Measurements from ENCODE around the gene GBGT1.

The GBGT1 gene

DNA sequence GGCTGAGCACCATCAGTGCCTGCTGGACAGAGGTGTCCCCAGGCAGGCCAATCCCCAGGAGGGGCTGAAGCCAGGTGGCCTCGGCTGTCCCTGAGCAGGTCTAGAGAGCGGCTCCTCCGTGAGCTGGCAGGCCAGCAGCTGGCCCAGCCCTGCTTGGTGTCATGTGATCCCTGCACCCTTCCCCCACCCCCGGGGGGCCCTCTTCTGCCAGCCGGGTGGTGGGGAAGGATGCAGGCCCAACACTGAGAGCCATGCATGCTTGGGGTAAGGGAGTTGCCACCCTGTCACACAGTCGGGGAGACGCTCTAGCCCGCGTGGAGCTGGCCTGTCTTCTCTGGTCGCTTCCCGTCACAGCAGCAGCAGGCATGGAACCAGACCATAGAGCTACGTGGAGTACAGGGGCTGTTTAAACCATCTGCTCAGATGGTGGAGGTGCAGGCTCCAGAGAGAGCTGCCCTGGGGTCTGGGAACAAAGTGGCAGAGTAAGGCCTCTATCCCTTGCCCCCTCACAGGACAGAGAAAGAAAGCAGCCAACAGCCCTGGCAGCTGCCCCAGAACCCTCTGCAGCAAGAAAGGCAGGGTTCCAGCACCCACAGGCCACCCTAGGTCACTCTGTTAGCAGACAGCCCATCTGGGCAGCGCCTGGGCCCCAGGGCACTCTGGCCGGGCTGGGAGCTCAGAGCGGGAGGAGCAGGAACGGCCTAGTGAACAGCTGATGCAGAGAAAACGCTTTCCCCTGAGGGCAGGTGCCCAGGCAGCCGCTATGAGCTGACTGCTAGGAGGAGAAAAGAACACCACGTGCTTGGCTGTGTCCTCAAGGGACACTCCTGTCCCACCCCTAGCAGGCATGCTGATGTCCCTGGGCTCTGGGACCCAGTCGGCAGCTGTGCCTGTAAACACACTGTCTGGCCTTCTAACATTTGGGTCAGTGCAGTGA lies 49.5 kb downstream of the GBGT1 start:
- DNase-seq (ENCODE audit: low read depth in 2 of 2): no peak

- DNase-seq (ENCODE audit: low read depth in 2 of 2): no peak
Observed at GRCh38 chr9:133113163-133113948, 50.4 kb downstream of the GBGT1 start.

DNA sequence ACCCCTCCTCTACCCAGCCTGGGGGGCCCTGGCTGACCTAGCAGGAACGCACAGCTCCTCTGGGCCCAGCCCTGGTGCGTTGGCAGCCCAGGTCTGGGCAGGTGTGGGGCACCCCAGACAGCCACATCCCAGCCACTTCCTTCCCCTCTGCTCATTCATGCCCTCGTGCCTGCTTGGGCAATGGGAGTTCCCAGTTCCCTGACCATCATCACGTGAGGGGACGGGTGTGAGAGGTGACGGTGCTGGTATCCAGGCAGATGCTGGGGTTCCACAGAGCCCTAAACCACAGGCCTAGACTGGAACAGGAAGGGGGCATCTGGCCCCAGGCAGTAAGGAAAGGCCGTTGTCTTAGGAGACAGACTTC lies 51.1 kb downstream of the GBGT1 start:
- no peak for DNase-seq (ENCODE audit: low read depth in 2 of 2)

DNA sequence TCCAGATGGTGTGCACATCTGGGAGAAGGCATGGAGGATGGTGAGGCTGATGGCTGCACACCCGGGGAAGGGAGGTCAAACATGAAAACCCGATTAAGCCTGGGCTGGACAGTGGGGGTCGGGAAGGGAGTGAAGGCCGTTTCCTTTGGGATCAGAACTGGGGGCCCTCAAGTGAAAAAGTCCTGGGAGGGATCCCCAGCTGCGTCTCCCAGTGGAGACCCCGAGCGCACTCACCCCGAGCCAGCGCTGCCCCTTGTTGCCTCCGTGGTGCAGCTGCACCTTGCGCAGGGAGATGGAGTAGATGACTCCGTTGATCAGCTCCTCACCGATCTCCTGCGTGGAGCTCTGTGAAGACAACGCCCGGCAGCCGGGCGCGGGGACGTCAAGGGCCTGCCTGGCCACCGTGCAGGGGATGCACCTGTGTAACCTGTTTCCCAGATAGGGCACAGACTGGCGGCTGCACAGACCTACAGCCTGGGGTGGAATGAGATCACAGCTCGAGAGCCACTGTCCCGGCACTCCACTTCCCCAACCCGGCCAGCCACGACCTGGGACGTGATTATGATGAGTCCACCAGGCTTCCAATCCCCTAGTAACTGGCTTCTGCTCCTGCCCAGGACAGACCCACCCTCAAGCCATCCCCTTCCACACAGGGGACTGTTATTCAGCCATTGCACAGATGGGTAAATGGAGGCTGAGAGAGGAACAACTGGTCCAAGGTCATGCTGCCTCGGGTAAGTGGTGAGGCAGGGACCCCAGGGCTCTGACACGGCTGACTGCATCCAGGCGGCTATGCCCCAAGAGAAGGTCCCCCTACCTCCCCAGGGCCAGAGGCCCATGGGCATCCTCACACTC lies 51.7 kb downstream of the GBGT1 start:
- DNase-seq (ENCODE audit: low read depth in 2 of 2): no peak

DNA sequence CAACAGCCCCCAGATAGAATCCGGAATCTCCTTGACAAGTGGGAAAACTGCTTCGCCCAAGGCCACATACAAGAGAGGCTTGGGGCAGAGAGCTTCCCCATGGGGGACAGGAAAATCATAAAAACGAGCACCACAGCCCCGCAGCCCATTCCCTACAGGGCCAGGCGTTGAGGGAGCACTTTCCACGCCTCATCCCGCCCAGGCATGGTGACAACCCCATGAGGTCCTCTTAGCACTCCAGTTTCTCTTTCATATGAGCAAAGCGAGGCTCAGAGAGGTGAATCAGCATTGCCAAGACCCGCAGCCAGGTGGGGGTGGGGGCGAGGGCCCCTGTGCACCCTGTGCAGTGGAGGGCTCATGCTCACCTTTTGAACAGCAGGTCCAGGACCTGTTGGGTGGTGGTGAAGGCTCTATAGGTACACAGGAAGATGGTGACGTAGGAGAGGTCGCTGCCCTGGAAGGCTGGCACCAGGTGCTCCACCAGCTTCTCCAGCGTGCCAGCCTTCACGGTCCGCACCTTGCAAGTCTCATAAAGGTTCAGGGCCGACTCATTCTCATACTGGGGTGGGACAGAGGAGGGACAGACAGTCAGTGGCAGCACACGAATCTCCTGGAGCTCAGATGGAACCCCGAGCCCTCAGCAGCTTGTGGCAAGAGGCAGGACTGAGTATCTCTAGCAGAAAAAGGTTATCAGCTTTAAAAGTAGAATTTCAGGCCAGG lies 53.6 kb downstream of the GBGT1 start:
- no peak for DNase-seq (ENCODE audit: low read depth in 2 of 2)

GRCh38 chr9:133108794-133109641 lies 54.7 kb downstream of the GBGT1 start:
- no peak for DNase-seq (ENCODE audit: low read depth in 2 of 2)

DNA sequence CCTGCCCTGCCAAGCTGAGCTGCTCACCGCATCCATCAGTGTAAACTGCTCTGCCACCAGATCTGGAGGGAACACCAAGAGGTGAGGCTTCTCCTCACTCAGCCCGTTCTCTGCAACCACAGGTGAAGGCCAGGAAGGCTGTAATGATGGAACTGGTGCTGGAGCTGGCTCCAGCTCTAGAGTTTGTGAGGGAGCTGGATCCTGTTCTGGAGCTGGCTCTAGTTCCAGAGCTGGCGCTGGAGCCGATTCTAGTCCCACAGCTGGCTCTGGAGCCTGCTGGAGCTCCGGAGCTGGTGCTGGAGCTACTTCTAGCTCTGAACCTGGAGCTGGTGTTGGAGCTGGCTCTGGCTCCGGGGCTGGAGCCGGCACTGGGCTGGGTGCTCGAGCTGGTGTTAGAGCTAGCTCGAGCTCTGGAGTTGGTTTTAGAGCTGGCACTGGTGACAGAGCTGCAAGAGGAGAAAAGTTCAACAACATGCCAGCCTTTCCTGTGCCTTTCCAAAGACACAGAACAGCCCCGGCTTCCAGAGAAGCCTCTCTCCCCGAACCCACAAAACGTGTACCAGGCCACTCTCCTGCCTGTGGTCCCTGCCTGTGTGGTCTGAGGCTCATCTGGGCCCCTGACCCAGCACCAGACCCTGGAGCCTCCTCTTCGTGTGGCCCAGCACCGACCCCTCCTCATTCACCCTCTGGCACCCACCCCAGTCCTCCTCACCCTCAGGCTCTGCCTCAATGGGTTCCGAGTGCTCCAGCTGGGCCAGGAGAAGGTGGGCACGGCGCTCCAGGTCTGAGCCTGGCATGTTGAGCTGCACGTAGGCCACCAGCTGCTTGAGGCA lies 55.5 kb downstream of the GBGT1 start:
- no peak for DNase-seq (ENCODE audit: low read depth in 2 of 2)

DNA sequence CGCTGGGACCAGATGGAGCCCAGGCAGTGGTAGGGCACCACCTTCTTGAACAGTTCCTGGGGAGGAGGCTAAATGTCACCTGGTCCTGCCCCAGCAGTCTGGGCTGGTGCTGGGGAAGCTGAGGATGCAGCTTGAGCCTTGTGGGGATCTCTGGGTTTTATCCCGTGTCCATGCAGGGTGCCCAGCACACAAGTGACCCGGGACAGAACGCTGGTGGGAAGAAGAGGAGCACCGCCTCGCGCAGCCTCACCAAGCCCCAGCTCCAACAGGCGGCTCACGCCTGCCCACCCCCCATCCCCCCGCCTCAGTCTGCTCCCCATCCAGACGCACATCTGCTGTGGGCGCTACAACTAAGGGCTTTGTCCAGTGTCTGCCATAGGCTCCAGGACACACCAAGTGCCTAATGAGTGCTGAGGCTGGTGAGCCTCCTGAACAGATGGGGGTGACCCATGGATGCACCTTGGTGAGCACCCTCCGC lies 56.4 kb downstream of the GBGT1 start:
- DNase-seq (ENCODE audit: low read depth in 2 of 2): no peak

GRCh38 chr9:133106511-133107244 lies 57.0 kb downstream of the GBGT1 start:
- DNase-seq (ENCODE audit: low read depth in 2 of 2): no peak

- DNase-seq (ENCODE audit: low read depth in 2 of 2): no peak
Observed at GRCh38 chr9:133105461-133105770, 58.3 kb downstream of the GBGT1 start.

DNA sequence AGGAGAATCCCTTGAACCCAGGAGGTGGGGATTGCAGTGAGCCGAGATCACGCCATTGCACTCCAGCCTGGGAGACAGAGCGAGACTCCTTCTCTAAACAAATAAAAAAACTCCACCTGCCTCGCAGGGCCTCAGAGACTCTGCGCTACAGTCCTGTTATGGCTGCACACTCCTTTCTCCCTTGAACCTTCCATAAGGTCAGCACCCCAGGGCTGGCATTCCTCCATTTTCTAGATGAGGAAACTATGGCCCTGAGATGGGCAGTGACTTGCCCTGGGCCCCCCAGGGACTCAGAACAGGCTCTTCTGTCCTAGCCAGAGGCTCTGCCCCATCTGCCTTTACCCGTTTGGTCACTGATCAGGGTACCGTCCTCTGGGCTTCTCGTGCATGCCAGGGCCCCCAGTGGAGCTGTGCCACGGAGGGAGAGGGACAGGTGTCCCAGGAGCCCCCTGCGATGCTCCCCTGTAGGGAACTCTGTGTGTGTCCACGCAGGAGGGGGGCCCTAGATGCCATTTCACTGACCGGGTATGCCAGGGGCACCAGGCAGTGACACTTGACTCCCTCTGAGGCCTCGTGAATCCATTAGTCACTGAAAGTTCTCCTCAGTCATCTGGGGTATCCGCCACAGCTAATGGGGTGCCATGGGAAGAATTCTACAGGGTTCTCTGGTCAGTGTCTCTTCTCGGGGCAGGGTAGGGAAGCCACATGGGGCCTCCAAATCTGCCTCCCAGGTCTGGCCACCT lies 58.8 kb downstream of the GBGT1 start:
- DNase-seq (ENCODE audit: low read depth in 2 of 2): no peak

GRCh38 chr9:133103987-133104505 lies 59.7 kb downstream of the GBGT1 start:
- DNase-seq (ENCODE audit: low read depth in 2 of 2): no peak

DNA sequence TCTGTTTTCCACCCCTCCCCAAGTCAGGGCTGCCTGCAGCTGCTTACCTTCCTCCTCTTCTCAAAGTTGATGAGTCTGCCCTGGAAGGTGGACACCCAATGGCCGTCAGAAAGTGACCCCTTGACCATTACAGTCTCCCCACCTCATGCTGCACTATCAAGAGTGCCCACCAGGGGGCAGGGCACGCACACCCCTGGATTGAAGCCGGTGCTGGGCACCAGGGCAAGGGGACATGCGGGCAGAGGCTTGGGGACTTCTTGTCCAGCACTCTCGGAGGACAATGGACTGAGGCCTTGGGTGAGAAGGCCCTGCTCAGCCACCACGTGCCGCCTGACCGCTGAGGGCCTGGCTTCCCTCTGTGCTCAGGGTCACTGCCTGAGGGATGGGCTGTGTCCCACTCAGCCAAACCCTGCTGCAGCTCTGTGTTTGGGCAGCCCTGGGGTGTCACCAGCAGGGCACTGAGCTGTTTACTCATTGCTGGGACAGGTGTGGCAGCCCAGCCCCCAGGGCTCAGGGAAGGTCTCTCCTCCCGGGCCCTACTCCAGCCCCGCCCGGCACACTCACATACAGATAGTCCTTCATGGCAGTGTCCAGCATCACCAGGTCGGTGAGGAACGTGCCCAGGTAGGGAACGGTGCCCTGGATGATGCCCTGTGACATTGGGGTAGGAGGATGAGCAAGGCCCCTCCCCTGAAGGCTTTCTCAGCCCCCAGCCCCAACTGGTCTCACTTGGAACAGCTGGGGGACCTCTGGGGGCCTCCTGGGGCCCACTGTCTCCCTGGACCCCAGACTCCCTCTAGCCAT lies 60.3 kb downstream of the GBGT1 start:
- no peak for DNase-seq (ENCODE audit: low read depth in 2 of 2)
